ENCODE data around the gene CCDC180. TPM values are rescaled to one million over a fixed set of nuclear protein-coding genes. Genes with fewer than 3 reads are reported as not detected.
"Not testable (repeated sequence)": the region's sequence is repeated elsewhere in the genome, so short reads cannot be mapped to it uniquely, and the experiment has no call there.

CCDC180 gene
- 1 to 10 TPM; 2.6 to 4.6 TPM for total RNA-seq

- Mint-ChIP-seq H3K4me1 (no peaks in the 10 kb centered on the region), H3K4me3 (no peak within 1 kb of the TSS), H3K27me3 (peaks cover 5% of the 10 kb centered on the region), H3K36me3 (ENCODE audit: low read depth) (no peaks in the 10 kb centered on the region), H3K27ac (no peak within 1 kb of the TSS), H3K9me3 (peaks cover 2% of the 10 kb centered on the region)
- ChIA-PET CTCF (no interaction called here), POLR2A (no interaction called here)
- no peak for DNase-seq
Measured at GRCh38 chr9:97307500-97308163, at the start of gene CCDC180. TSS of gene CCDC180 (plus strand) at chr9:97307659. CDS start at chr9:97308064, 405 bp downstream.

- H3K27me3 Mint-ChIP-seq; H3K4me3 Mint-ChIP-seq; H3K27ac Mint-ChIP-seq; H3K4me1 Mint-ChIP-seq; H3K9me3 Mint-ChIP-seq; POLR2A ChIA-PET; H3K36me3 Mint-ChIP-seq (ENCODE audit: low read depth); DNase-seq: not testable (repeated sequence)
- CTCF ChIA-PET = interaction anchor here (0.9 kb wide), 1 partner anchor 41 kb away, joined by 3 read pairs; no protein-coding TSS in a partner anchor
Measured at GRCh38 chr9:97259834-97260514, 47.5 kb upstream of the CCDC180 start.

DNA sequence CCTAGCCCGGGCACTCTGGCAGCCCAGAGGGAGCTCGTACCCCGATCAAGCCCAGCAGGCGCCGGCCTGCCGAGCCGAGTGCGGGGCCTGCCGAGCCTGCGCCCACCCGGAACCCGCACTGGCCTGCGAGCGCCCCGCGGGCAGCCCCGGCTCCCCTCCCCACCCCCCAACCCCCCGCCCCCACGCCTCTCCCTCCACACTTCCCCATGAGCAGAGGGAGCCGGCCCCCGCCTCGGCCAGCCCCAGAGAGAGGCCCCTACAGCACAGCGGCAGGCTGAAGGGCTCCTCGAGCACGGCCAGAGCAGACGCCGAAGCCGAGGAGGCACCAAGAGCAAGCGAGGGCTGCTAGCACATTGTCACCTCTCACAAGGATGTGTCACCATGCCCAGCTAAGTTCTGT lies 36.2 kb upstream of the CCDC180 start:
- ChIA-PET POLR2A (no interaction called here), CTCF (no interaction called here)
- H3K27ac Mint-ChIP-seq = no peak overlapping the region

DNA sequence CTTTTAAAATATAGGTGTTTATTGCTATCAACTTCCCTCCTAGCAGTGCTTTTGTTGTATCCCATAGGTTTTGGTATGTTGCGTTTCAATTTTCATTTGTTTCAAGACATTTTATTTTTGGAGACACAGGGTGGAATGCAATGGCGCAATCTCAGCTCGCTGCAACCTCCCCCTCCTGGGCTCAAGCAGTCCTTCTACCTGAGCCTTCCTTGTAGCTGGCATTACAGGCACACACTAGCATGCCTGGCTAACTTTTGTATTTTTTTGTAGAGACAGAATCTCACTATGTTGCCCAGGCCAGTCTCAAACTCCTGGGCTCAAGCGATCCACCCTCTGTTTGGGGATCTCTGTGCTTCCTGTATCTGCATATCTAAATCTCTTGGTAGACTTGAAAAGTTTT lies 35.4 kb upstream of the CCDC180 start:
- no peak for DNase-seq
- no peak overlapping the region for H3K27ac Mint-ChIP-seq
- no peaks in the 10 kb centered on the region for H3K36me3 Mint-ChIP-seq (ENCODE audit: low read depth)
- H3K27me3 Mint-ChIP-seq = no peaks in the 10 kb centered on the region
- H3K4me3 Mint-ChIP-seq = no peak overlapping the region
- ChIA-PET CTCF (no interaction called here), POLR2A (no interaction called here)
- H3K9me3 Mint-ChIP-seq = no peaks in the 10 kb centered on the region
- H3K4me1 Mint-ChIP-seq = no peaks in the 10 kb centered on the region

More for the DNA sequence above, 36.2 kb upstream of the CCDC180 start:
- no peaks in the 10 kb centered on the region for H3K27me3 Mint-ChIP-seq
- H3K4me1 Mint-ChIP-seq = no peaks in the 10 kb centered on the region
- H3K9me3 Mint-ChIP-seq = no peaks in the 10 kb centered on the region
- no peaks in the 10 kb centered on the region for H3K36me3 Mint-ChIP-seq (ENCODE audit: low read depth)
- no peak for DNase-seq
- H3K4me3 Mint-ChIP-seq = no peak overlapping the region

GRCh38 chr9:97276310-97276852 lies 31.1 kb upstream of the CCDC180 start:
- CTCF ChIA-PET = interaction anchor here (1.6 kb wide), 1 partner anchor 419 kb away, joined by 4 read pairs; no protein-coding TSS in a partner anchor
- POLR2A ChIA-PET = no interaction called here
- H3K27ac Mint-ChIP-seq = no peak overlapping the region

DNA sequence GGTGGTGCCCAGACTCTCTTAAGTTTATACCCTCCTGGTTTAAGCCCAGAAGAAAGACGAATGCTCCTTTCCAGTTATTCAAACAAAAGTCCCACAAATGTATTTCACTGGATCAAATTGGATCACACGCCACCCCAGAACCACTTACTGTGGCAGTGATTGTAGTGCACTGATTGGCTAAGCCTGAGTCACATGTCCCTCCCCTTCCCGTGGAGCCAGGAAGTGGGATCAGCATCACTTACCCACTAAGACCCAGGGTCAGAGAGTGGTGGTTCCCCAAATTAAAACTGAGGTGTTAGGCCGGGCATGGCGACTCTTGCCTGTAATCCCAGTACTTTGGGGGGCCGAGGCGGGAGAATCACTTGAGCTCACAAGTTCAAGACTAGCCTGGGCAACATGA lies 29.5 kb upstream of the CCDC180 start:
- ChIA-PET CTCF (no interaction called here), POLR2A (no interaction called here)
- no peak for DNase-seq
- H3K4me1 Mint-ChIP-seq = no peaks in the 10 kb centered on the region
- no peaks in the 10 kb centered on the region for H3K27me3 Mint-ChIP-seq
- peaks cover 31% of the 10 kb centered on the region for H3K36me3 Mint-ChIP-seq (ENCODE audit: low read depth)
- H3K4me3 Mint-ChIP-seq = no peak overlapping the region
- no peak overlapping the region for H3K27ac Mint-ChIP-seq
- no peaks in the 10 kb centered on the region for H3K9me3 Mint-ChIP-seq

More at GRCh38 chr9:97276310-97276852, 31.1 kb upstream of the CCDC180 start:
- no peak for DNase-seq
- peaks cover 20% of the 10 kb centered on the region for H3K36me3 Mint-ChIP-seq (ENCODE audit: low read depth)
- H3K27me3 Mint-ChIP-seq = no peaks in the 10 kb centered on the region
- no peaks in the 10 kb centered on the region for H3K9me3 Mint-ChIP-seq
- no peaks in the 10 kb centered on the region for H3K4me1 Mint-ChIP-seq
- no peak overlapping the region for H3K4me3 Mint-ChIP-seq

GRCh38 chr9:97280755-97281330 lies 26.6 kb upstream of the CCDC180 start:
- Mint-ChIP-seq H3K27me3 (no peaks in the 10 kb centered on the region), H3K9me3 (no peaks in the 10 kb centered on the region), H3K36me3 (ENCODE audit: low read depth) (peaks cover 37% of the 10 kb centered on the region), H3K4me3 (no peak overlapping the region), H3K27ac (no peak overlapping the region), H3K4me1 (no peaks in the 10 kb centered on the region)
- POLR2A ChIA-PET = no interaction called here
- CTCF ChIA-PET = no interaction called here
- no peak for DNase-seq

DNA sequence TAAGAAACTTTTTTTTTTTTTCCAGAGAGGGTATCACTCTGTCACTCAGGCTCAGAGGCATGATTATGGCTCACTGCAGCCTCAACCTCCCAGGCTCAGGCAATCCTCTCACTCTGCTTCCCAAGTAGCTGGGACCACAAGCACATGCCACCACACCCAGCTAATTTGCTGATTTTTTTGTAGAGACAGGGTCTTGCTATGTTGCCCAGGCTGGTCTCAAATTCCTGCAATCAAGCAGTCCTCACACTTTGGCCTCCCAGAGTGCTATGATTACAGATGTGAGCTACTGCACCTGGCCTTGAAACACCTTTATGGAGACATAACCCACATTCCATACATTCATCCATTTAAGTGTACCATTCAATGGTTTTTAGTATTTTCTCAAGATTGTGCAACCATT lies 23.7 kb upstream of the CCDC180 start:
- Mint-ChIP-seq H3K27me3 (no peaks in the 10 kb centered on the region), H3K4me3 (no peak overlapping the region), H3K27ac (no peak overlapping the region), H3K4me1 (no peaks in the 10 kb centered on the region), H3K9me3 (peaks cover 5% of the 10 kb centered on the region), H3K36me3 (ENCODE audit: low read depth) (peaks cover 49% of the 10 kb centered on the region)
- no peak for DNase-seq
- ChIA-PET POLR2A (no interaction called here), CTCF (no interaction called here)

DNA sequence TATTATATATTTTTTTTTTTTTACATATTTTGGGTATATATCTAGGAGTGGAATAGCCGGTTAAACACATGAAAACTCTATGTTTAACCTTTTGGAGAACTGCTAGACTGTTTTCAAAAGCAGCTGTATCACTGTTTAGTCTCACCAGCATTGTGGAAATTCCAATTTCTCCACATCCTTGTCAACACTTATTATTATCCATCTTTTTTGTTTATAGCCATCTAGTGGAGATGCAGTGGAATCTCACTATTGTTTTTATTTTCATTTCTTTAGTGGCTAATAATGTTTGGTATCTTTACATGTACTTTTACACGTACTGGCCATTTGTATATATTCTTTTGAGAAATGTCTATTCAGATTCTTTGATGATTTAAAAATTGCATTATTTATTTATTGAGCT lies 22.7 kb upstream of the CCDC180 start:
- Mint-ChIP-seq H3K36me3 (ENCODE audit: low read depth) (peaks cover 50% of the 10 kb centered on the region), H3K4me3 (no peak overlapping the region), H3K27ac (no peak overlapping the region), H3K4me1 (no peaks in the 10 kb centered on the region), H3K27me3 (no peaks in the 10 kb centered on the region), H3K9me3 (peaks cover 5% of the 10 kb centered on the region)
- DNase-seq = no peak
- POLR2A ChIA-PET = no interaction called here
- CTCF ChIA-PET = no interaction called here

GRCh38 chr9:97292200-97292599 lies 15.3 kb upstream of the CCDC180 start:
- H3K27ac Mint-ChIP-seq = no peak overlapping the region
- ChIA-PET CTCF (no interaction called here), POLR2A (no interaction called here)
- no peaks in the 10 kb centered on the region for H3K27me3 Mint-ChIP-seq
- H3K9me3 Mint-ChIP-seq = peaks cover 2% of the 10 kb centered on the region
- peaks cover 1% of the 10 kb centered on the region for H3K4me1 Mint-ChIP-seq
- H3K36me3 Mint-ChIP-seq (ENCODE audit: low read depth) = peaks cover 14% of the 10 kb centered on the region
- H3K4me3 Mint-ChIP-seq = no peak overlapping the region
- DNase-seq = no peak

- ChIA-PET CTCF (interaction anchor here (1.4 kb wide), 1 partner anchor 9 kb away, joined by 3 read pairs; no protein-coding TSS in a partner anchor), POLR2A (no interaction called here)
- H3K4me1 Mint-ChIP-seq = peaks cover 1% of the 10 kb centered on the region
- H3K4me3 Mint-ChIP-seq = no peak overlapping the region
- no peak overlapping the region for H3K27ac Mint-ChIP-seq
- no peaks in the 10 kb centered on the region for H3K27me3 Mint-ChIP-seq
- peaks cover 6% of the 10 kb centered on the region for H3K9me3 Mint-ChIP-seq
- peaks cover 4% of the 10 kb centered on the region for H3K36me3 Mint-ChIP-seq (ENCODE audit: low read depth)
- DNase-seq = no peak
Measured at GRCh38 chr9:97293207-97293721, 14.2 kb upstream of the CCDC180 start.

GRCh38 chr9:97293818-97294217 lies 13.6 kb upstream of the CCDC180 start:
- no peak overlapping the region for H3K4me3 Mint-ChIP-seq
- POLR2A ChIA-PET = no interaction called here

DNA sequence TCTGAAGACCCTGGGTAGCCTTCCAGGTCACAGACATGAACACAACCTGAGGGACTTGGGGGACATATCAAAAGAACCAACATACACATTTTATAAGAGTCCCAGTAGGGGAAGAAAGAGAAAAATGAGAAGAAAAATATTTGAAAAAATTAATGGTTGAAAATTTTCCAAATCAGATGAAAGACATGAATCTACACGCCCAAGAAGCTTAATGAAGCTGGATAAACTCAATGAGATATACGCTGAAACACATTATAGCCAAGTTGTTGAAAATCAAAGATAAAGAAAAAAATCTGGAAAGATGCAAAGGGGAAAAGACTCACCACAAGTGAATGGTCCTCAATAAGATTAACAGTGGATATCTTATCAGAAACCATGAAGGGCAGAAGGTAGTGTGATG lies 9.6 kb upstream of the CCDC180 start:
- Mint-ChIP-seq H3K4me1 (peaks cover 1% of the 10 kb centered on the region), H3K27ac (no peak overlapping the region)
- CTCF ChIA-PET = no interaction called here

More at GRCh38 chr9:97293818-97294217, 13.6 kb upstream of the CCDC180 start:
- H3K27ac Mint-ChIP-seq = no peak overlapping the region
- peaks cover 1% of the 10 kb centered on the region for H3K4me1 Mint-ChIP-seq
- peaks cover 1% of the 10 kb centered on the region for H3K36me3 Mint-ChIP-seq (ENCODE audit: low read depth)
- no peaks in the 10 kb centered on the region for H3K27me3 Mint-ChIP-seq
- H3K9me3 Mint-ChIP-seq = peaks cover 6% of the 10 kb centered on the region
- DNase-seq = no peak
- CTCF ChIA-PET = interaction anchor here (1.4 kb wide), 1 partner anchor 9 kb away, joined by 3 read pairs; no protein-coding TSS in a partner anchor

More for the DNA sequence above, 9.6 kb upstream of the CCDC180 start:
- Mint-ChIP-seq H3K9me3 (peaks cover 13% of the 10 kb centered on the region), H3K36me3 (ENCODE audit: low read depth) (no peaks in the 10 kb centered on the region), H3K4me3 (no peak overlapping the region), H3K27me3 (no peaks in the 10 kb centered on the region)
- DNase-seq = no peak
- POLR2A ChIA-PET = no interaction called here
